ENCODE data around the gene TMEM167B. TPM values are rescaled to one million over a fixed set of nuclear protein-coding genes. Genes with fewer than 3 reads are reported as not detected.

TMEM167B gene
- total and polyA plus RNA-seq, 3 donors from 2014 or later, result 34.6 to 47.0 (median 37.3) TPM

DNA sequence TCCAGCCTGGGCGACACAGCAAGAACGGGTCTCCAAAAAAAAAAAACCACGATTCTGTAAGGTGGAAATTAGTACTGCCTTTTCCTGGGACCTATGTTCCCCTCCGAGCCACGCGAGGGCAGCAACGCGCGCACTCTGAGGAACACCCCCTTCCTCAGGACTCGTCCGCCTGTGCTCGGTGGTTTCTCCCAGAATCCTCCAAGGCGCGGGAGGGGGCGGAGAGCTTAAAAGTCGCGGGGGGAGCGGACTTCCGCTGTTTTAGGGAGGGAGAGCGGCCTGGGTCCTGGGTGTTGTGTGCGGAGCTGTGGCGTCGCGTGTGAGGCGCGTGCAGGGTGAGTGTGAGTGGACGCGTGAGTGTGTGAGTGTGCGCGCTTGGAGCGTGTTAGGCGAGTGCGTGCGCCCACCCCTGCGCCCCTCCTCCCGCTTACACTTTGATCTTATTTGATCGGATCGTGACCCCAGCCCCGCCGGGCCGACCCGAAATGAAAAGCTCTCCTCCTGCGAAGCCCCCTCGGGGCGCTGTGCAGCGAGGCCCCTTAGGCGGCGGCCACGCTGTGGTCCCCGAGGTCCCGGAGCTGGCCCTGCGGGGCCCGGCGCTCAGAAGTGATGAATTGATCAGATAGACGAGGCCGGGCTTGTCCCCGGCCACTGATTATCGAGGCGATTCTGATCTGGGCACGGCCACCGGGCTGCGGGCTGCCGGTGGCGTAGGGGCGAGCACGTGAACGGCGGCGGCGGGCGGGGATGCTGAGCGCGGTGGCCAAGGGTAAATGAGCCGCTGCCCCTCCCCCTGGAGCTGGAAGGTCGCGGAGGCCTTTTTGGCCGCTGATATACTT is 9.6 kb downstream of the TMEM167B start:
- Histone ChIP-seq H3K36me3 (ENCODE audit: low read depth, missing control alignments) (no peaks in the 10 kb centered on the region), H3K9me3 (no peaks in the 10 kb centered on the region), H3K27ac (peak overlapping the region; percentile 96), H3K4me1 (peaks cover 9% of the 10 kb centered on the region), H3K27me3 (no peaks in the 10 kb centered on the region), H3K4me3 (peak overlapping the region; percentile 97 to 100)
- peak; percentile 98 for DNase-seq
- intact Hi-C loops (cut with DNase I; ENCODE audit: low total_unique reads), result no loop called here
- 0 to 1% methylated on average over 28 to 77 of the region's 77 CpGs for WGBS, 2 donors
- TF ChIP-seq CTCF (IDR thresholded peaks at IDR 0.05), result peak; percentile 90 to 95 (median 91)
- TF ChIP-seq POLR2A (IDR thresholded peaks at IDR 0.05), result peak; percentile 84

DNA sequence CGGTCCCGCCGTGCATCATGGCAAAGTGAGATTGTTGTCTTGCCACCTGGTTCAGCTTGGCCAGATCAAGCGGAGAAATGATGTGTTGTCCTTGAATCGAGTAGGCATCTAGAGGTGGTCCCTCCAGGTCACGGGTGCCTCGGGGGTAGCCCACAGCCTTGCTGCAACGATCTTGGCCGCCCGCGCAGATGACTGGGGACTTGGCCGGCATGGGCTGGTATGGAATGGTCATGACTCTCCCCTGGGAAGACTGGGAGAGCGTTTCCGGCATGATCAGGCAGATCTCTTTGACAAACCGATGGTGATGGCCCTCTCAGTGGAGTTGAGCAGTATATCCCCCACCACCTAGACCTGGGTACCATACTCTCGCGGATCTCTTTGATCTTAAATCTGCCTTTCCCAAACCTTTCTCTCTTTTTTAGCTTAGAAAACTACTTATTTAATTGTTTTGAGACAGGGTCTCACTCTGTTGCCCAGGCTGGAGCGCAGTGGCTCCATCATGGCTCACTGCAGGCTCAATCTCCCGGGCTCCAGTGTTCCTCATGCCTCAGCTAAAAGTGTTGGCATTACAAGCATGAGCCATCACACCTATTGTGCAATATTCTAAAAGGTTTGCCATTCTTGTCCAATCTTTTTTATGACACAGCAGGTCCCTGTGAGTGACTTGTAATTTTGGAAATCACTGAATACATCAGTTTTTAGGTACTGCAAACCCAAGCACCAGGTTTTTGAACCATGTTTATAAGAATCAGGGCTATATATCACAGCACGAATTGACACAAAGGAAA is 14.0 kb downstream of the TMEM167B start:
- Histone ChIP-seq H3K36me3 (ENCODE audit: low read depth, missing control alignments) (no peaks in the 10 kb centered on the region), H3K4me3 (no peak overlapping the region), H3K27ac (no peak overlapping the region), H3K4me1 (peaks cover 9% of the 10 kb centered on the region), H3K27me3 (no peaks in the 10 kb centered on the region), H3K9me3 (no peaks in the 10 kb centered on the region)
- no peak for DNase-seq
- no peak for TF ChIP-seq CTCF (IDR thresholded peaks at IDR 0.05)
- no peak for TF ChIP-seq POLR2A (IDR thresholded peaks at IDR 0.05)
- intact Hi-C loops (cut with DNase I; ENCODE audit: low total_unique reads), result no loop called here
- 71 to 77% methylated on average over 20 of the region's 20 CpGs for WGBS, 2 donors

DNA sequence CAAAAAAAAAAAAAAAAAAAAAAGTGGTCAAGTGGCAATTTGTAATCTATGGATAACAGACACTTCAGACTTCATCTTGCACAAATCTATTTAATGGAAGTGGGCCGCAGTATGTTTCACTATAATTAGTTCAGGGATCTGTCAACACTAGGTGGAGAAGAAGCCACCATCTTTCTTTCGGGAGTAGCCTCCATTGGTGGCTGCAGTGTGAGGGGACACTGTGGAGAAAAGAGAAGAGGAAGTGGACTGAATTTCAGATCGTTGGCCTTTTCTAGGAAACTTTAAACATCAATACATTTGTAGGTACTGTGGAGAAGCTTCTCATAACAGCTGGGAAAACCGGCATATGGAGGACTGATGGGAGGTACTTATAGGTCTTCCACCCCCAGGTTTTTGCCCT is 15.3 kb downstream of the TMEM167B start:
- H3K4me1 ChIP-seq, result peaks cover 9% of the 10 kb centered on the region
- H3K27me3 ChIP-seq, result no peaks in the 10 kb centered on the region
- no peak for DNase-seq
- no peaks in the 10 kb centered on the region for H3K36me3 ChIP-seq (ENCODE audit: low read depth, missing control alignments)
- no peak overlapping the region for H3K4me3 ChIP-seq
- TF ChIP-seq POLR2A (IDR thresholded peaks at IDR 0.05) (no peak), CTCF (IDR thresholded peaks at IDR 0.05) (no peak)
- H3K27ac ChIP-seq, result no peak overlapping the region
- intact Hi-C loops (cut with DNase I; ENCODE audit: low total_unique reads), result no loop called here
- no peaks in the 10 kb centered on the region for H3K9me3 ChIP-seq
- WGBS, 2 donors, result 81 to 83% methylated on average over 4 of the region's 4 CpGs

GRCh38 chr1:109107785-109108184 is 17.2 kb downstream of the TMEM167B start:
- no peak overlapping the region for H3K27ac ChIP-seq
- no peak overlapping the region for H3K4me3 ChIP-seq
- DNase-seq, result no peak
- H3K9me3 ChIP-seq, result no peaks in the 10 kb centered on the region
- TF ChIP-seq CTCF (IDR thresholded peaks at IDR 0.05) (no peak), POLR2A (IDR thresholded peaks at IDR 0.05) (no peak)
- intact Hi-C loops (cut with DNase I; ENCODE audit: low total_unique reads), result no loop called here
- WGBS, 2 donors, result 84 to 87% methylated on average over 7 of the region's 7 CpGs
- H3K4me1 ChIP-seq, result peaks cover 14% of the 10 kb centered on the region
- H3K27me3 ChIP-seq, result no peaks in the 10 kb centered on the region
- H3K36me3 ChIP-seq (ENCODE audit: low read depth, missing control alignments), result no peaks in the 10 kb centered on the region

All from testis (tissue), 3 donors.